HG02852 (cell line): ENCODE measurements around the gene ZNF283.
"Not testable (repeated sequence)": the region's sequence is repeated elsewhere in the genome, so short reads cannot be mapped to it uniquely, and the experiment has no call there.

Experiments used
- ATAC-seq: cut with Tn5 transposase; IDR thresholded peaks from one replicate; pipeline ENCODE4 v1.9.1; 2021; ENCODE audit warnings: mild to moderate bottlenecking, moderate library complexity; ENCODE audit not compliant: unreplicated experiment

Gene ZNF283

DNA sequence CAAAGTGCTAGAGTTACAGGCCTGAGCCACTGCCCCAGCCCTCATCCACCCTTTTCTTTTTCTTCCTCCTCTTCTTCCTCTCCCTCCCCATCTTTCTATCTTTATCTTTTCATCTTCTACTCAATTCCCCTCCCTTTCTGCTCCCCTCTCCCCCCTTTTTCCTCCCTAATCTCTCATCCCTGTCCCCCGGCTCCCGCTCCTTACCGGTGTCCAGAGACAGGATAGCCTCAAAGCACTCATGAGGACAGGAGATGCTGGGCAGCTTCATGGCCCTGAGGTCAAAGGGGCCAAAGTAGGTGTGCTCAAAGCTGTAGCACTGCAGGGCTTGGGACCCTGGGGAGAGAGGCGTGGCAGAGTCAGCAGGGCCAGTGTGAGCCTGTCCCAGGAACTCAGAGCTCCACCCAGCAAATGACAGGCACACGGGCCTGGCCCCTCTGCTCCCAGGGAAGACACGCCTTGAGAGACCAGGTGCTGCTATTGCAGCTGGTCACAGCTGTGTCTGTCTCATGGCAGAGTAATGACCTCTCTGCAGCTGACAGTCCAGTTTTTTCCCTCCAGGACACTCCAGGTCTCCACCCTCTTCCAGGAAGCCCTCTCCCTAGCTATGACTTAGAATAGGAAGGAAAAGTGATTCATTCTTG, 27.5 kb upstream of the ZNF283 start:
- ATAC-seq = no peak

DNA sequence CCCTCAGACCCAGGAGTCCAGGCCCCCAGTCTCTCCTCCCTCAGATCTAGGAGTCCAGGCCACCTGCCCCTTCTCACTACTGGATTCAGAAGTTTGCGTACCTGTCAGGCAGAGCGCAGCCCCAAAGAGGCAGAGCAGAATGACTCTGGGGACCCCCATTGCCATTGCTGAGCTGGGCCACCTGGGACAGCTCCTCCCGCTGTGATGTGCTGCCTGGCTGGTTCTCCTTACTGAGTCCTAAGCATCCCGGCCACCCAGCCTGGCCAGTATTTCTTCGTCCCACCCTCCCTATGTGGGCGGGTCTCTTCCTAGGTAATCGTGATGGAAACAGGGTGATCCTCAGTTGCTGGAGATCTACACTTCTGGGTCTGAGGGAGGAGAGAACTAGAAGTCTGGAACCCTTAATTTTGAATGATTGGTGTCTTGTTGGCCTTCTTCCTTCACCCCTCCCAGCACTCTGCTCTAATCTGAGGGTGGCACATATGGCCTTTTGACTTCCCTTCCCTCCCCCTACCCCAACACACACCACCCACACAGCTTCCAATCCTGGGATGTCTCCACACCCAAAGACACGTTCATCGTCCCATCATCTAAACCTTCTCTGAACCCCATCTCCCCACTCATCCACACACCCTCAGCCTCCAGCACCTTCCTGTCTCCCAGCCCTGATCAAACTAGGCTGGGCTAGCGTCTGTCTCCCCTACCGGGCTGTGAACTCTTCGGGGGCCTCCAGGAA, 24.7 kb upstream of the ZNF283 start, which contains the start of gene LYPD5:
Gene LYPD5 (minus strand): TSS at position 232 of the 736 bp plus-strand sequence. CDS start 67 bp downstream, at position 165.
- ATAC-seq = no peak

DNA sequence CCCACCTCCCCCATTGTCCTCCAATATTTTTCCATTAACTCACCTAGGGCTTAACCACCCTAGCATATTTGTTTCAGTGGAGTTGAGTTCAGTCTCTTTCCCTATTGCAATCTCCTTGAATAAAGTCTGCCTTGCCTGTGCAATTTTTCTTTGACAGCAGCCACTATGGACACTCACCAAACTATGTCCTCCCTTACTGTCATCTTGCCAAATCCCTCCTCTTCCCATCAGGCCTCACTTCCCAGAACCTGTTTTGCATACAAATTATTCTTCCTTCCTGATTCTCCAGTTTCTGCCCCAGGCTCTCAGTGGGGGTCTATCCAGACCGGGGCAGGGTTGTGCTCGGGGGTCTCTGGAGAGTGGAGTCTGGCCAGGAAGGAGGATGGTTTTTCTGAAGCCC, 22.7 kb upstream of the ZNF283 start:
- ATAC-seq = no peak

DNA sequence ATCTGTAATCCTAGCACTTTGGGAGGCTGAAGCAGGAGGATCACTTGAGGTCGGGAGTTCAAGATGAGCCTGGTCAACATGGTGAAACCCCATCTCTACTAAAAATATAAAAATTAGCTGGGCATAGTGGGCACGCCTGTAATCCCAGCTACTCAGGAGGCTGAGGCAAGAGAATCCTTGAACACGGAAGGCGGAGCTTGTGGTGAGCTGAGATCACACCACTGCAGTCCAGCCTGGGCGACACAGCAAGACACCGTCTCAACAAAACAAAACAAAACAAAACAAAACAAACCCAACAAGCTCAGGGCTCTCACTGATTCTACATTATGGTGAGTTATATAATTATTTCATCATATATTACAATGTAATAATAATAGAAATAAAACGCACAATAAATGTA, 20.7 kb upstream of the ZNF283 start:
- ATAC-seq = not testable (repeated sequence)

DNA sequence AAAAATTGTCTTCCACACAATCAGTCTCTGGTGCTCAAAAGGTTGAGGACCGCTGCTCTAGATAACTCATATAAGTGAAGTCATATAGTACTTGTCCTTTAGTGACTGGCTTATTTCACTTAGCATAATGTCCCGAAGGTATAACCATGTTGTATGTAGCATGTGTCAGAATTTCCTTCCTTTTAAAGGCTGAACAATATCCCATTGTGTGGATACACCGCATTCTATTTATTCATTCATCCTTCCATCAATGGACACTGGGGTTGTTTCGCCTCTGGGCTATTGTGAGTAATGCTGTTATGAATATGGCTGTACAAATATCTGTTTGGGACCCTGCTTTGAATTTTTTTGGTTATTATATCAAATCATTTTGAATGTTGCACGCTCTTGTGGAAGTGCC, 20.3 kb upstream of the ZNF283 start:
- no peak for ATAC-seq

DNA sequence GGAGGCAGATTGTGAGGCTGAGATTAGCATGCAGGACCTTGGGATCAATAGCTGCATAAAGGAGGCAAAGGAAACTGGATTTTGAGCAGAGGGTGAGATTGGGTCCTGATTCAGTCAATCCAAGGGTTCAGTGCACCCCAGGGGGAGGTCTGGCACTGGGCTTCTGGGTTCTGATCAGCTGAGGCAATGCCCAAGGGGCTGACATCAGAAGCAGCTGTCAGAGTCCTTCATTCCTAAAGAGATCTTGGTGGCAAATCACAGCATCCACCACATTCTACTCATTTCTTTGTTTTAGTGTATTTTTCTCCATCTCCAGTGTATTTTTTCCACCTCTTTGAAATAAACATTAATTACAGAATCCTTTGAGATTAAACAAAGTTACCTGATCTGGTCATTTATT, 19.5 kb upstream of the ZNF283 start:
- no peak for ATAC-seq

DNA sequence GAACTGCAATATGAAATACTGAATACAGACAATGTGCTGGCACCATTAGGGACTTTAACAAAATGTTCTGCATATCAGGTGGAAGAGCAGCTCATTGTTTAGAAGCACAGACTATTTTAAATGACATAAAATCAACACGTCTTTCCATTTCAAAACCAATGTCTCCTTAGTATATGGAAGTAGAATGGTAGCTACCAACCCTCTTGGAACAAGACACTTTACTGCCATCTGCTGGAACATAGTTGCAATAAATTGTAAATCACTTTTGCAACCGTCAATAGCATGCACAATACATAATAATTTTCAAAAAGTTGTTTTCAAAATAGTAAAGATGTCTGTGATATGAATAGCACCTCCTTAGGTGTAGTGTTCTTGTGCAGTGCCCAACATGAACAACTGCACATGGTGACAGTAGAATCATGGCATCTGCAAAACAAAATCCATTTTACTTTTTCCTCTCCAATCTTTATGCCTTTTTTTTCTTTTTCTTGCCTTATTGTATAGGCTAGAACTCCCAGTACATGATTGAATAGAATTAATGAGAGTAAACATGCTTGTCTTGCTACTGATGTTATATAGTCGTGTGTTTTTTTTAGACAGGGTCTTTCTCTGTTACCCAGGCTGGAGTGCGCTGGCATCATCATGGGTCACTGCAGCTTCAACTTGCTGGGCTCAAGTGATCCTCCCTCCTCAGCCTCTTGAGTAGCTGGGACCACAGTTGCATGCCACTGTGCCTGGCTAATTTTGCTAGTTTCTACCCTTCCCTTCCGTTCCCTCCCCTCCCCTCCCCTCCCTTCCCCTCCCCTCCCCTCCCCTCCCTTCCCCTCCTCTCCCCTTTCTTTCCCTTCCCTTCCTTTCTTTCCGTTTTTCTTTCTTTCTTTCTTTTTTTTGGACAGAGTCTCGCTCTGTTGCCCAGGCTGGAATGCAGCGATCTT, 17.1 kb upstream of the ZNF283 start:
- no peak for ATAC-seq

DNA sequence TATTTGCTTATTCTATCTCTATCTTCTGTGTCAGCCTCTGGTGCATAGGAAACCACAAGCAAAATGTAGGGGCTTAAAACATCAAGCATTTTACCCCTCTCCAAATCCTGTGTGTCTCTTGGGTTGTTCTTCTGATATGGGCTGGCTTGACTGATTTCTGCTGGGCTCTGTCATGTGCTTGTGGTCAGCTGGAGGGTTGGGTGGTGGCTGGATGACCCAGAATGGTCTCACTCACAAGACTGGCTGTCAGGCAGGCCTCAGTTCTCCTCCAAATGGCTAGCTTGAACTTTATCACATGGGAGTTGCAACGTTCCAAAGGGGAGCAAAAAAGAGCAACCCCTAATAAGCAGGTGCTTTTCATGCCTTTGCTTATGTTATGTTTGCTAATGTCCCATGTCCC, 15.3 kb upstream of the ZNF283 start:
- no peak for ATAC-seq

DNA sequence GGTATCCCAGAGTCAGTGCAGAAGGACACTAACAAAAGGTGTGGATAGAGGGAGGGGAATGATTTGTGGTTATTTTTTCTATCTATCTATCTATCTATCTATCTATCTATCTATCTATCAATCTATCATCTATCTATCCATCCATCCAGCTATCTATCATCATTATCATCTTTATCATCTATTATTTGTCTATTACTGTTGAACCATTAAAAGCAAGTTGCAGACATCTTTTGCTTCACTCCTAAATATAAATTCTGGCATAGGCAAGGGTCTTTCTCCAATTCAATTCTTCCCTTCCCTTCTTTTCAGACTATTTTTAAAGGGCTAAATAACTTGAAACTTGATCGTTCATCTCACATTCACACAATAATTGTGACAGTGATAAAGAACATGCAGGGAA, 14.9 kb upstream of the ZNF283 start:
- no peak for ATAC-seq

DNA sequence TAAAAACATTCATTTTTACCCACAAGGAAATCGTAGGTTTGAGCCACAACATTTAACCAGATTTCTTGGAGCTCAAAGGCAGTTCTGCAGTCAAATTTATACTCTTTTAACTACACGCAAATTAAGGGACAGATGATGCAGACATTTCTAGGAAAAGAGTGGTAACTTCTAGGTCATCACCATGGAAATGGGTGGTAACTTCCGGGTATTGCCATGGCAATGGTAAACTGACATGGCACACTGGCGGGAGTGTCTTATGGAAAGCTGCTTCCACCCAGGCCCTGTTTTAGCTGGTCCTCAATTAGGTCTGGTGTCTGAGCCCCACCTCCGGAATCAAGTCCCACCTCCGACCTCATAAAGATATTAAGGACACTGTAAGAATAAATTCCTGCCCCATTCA, 14.4 kb upstream of the ZNF283 start:
- no peak for ATAC-seq

DNA sequence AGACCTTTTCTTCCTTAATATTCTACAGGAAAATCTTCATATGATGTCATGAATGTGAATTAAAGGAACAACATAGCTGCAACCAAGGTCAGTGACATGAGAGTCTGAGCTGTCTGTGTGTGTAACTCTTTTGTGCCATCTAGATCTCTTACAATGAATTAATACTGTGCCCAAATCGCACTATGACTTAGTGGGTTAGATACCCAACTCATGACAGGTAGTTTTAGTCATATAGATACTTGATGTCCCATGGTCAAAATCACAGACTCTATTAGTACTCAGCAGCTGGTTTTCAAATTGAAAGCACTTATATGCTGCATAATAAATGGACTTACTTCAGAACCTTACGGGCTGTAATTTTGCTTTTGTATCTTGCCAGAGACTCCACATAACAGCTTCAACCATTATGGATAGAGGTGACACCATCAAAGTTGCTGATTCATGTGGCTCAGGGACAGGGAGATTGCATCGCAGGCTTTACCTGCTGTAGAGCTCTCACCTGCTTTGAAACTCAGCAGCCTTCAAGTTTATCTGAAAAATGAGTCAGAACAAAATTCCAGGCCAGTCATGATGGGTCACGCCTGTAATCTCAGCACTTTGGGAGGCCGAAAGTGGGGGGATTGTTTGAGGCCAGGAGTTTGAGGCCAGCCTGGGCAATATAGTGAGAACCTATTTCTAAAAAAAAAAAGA, 12.3 kb upstream of the ZNF283 start:
- ATAC-seq = no peak

DNA sequence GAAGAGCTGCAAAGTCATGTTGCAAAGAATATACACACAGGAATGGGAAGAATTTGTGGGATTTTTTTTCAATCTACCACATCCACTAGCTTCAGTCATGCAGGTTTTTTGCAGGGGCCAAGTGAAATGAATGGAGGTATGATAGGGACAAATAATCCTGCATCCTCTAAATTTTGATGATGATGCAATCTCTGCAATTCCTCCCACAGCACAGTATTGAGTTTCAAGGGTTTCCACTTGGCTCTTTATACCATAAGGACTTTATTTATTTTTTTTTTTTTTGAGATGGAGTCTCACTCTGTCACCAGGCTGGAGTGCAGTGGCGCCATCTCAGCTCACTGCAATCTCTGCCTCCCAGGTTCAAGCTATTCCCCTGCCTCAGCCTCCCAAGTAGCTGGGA, 9.7 kb upstream of the ZNF283 start:
- ATAC-seq = not testable (repeated sequence)

DNA sequence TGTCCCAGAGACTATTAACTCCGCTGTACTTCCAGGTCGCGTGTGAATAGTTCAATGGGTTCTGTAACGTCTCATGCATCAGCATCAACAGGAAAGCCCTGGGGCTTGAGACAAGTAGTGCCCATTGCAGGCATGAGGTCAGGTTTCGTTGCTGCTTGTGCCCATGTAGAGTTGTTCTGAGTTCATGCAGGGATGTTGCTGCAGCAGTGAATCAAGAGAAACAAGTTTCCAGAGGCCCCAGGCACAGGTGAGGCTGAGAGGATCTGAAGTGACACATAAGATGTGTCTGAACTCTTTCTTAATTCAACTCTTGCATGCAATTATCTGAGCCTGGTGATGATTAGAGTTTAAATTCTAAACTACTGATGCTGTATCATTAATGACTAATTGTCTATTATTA, 8.6 kb upstream of the ZNF283 start:
- no peak for ATAC-seq

DNA sequence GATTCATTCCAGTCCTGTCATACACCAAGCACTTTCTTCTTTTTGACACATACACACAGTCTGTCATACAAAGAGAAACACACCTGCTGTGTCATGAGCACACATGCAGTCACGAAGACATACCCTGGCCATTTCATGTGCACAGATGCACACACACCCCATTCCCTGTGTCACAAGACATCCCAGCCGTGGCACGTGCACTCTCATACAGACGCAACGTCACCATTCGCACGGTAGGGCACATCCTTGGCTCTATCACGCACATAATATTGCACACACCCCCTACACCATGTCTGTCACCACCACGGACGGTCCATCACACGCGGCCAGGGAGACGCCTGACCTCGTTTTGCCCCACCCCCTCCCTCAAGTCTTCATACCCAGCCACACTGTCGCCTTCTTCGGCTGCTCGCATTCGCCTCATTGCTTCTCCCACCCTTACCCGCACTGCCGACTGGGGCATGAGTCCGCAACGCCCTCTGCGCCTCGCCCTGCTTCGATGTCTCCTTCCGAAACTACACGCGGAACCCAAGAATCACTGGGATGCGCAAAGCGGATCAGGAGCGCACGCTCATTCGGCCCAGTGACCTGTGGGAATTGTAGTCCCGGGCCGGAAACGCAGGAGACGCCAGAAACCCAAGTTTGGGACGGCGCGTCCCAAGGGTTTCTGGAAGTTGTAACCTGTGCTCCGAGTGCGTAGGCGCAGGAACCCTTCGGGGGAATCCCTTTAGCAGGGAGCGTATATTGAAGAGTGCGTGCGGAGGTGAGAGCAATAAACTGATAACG, 6.8 kb upstream of the ZNF283 start:
- no peak for ATAC-seq

DNA sequence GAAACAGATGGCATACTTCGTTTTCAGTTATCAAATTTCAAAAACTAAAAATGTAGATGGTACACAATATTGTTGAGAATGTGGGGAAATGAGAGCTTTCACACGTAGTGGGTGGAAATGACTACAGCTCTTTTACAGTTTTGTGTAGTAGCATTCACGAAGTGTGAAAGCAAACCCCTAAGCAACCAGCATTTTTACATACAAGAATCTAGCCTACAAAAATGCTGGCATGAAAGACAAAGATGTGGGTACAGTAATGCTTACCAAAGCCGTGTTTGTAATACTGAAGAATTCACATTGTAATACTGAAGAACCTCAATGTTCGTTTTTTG, 6.3 kb upstream of the ZNF283 start:
- no peak for ATAC-seq

DNA sequence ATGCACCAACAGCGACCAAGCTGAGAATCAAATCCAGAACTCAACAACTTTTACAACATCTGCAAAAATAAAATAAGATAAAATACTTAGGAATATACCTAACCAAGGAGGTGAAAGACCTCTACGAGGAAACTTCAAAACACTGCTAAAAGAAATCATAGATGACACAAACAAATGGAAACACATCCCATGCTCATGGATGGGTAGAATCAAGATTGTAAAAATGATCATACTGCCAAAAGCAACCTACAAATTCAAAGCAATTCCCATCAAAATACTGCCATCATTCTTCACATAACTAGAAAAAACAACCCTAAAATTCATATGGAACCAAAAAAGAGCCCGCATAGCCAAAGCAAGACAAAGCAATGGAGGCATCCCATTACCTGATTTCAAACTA, 3.3 kb upstream of the ZNF283 start:
- ATAC-seq = not testable (repeated sequence)

DNA sequence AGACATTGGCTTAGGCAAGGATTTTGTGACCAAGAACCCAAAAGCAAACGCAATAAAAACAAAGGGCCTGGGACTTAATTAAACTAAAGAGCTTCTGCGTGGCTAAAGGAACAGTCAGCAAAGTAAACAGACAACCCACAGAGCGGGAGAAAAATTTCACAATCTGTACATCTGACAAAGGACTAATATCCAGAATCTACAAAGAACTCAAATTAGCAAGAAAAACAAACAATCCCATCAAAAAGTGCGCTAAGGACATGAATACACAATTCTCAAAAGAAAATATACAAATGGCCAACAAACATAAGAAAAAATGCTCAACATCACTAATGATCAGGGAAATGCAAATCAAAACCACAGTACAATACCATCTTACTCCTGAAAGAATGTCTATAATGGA, 2.5 kb upstream of the ZNF283 start:
- not testable (repeated sequence) for ATAC-seq

DNA sequence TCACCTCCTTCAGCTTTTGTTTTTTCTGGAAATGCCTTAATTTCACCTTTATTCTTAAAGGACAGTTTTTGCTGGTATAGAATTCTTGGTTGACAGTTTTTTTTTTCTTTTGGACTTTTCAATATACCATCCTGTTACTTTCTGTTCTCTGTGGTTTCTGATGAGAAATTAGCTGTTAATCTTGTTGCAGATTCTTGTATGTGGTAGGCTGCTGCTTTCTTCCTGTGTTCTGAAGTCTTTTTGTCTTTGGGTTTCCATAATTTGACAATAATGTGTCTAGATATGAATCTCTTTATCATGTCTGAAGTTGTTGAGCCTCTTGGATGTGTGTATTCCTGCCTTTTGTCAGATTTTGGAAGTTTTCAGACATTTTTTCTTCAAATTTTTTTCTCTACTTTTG, 12.0 kb downstream of the ZNF283 start:
- no peak for ATAC-seq

DNA sequence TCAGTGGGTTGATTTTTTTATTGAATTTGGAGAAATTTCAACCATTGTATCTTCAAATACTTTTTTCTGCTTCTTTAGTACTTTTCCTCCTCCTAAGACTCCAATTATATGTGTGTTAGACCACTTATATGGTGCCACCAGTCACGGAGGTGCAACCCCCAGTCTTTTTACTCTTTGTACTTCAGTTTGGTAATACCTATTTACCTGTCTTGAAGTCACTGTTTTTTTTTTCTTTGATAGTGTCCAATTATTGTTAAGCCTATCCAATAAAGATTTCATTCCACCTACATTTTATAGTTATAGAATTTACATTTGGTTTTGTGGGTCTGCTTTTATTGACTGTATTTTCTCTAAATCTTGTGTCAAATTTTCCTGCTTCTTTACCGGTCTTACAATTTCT, 14.9 kb downstream of the ZNF283 start:
- no peak for ATAC-seq

DNA sequence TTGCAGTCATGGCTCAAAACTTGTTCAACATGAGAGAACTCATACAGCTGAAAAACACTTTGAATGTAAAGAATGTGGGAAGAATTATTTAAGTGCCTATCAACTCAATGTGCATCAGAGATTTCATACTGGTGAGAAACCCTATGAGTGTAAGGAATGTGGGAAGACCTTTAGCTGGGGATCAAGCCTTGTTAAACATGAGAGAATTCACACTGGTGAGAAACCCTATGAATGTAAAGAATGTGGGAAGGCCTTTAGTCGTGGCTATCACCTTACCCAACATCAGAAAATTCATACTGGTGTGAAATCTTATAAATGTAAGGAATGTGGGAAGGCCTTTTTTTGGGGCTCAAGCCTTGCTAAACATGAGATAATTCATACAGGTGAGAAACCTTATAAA, 20.1 kb downstream of the ZNF283 start:
- ATAC-seq = no peak
